ENCODE results near the gene B4GALNT3. TPM values are rescaled to one million over a fixed set of nuclear protein-coding genes. Genes with fewer than 3 reads are reported as not detected.
A peak's percentile ranks its signal among the peaks of the same experiment; 100 is the strongest.

B4GALNT3 gene
- total and polyA plus RNA-seq, 2 of the 13 experiments (the other 11 are each of a cell fraction or from before 2014, with no cell fraction given), result 3.2 to 4.4 TPM

DNA sequence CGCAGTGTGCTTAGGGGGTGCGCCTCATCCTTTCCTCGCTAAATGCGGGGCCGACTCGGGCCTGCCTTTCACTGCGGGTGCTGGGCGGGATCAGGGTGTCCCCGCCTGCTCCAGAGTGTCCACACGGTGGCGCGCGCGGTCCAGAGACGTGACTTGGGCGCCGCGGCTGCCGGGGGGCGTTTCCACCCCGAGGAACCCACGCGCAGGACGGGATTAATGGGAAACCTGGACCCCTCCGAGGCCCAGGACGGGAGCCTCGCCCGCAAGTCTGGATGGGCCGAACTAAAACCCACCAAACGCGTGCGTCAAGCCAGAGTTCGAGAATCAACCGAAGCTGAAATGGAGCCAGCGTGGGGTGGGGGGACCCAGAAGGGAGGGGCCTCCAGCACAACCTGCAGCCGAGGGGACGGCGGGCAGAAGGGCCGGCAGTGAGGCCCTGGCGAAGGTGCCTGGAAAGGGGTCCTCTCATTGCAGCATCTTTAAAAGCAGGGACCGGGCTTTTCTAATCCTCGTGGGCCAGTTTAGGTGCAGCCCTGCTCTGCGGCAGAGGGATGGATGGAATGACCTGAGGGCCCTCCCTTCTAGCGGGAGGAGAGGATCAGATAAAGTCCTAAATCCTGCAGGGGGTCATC is 110.2 kb downstream of the B4GALNT3 start (continued):
- TF ChIP-seq AHR (CRISPR knock-in tag; IDR thresholded peaks at IDR 0.05), result 0 out of 2 replicates have a peak, but pooled peaks have one; percentile 58
- peak; percentile 57; the same call in 1 of the 2 replicates for TF ChIP-seq ZFY (CRISPR knock-in tag; IDR thresholded peaks at IDR 0.05)
- no peak for TF ChIP-seq ZNF234 (CRISPR knock-in tag; conservative IDR thresholded peaks at IDR 0.05)
- no peak for TF ChIP-seq KLF6 (CRISPR knock-in tag; IDR thresholded peaks at IDR 0.05)
- TF ChIP-seq XRCC5 (optimal IDR thresholded peaks at IDR 0.05; ENCODE audit: low read length), result peak; percentile 26
- TF ChIP-seq ZNF615 (CRISPR knock-in tag; IDR thresholded peaks at IDR 0.05; ENCODE audit: borderline replicate concordance), result no peak
- no peak for TF ChIP-seq PRPF4 (IDR thresholded peaks at IDR 0.05; ENCODE audit: low read depth, low read length, poor library complexity, severe bottlenecking)
- TF ChIP-seq CENPT (CRISPR knock-in tag; IDR thresholded peaks at IDR 0.05; ENCODE audit: low read depth), result no peak
- peak; percentile 79; the same call in 1 of the 2 replicates for TF ChIP-seq ZBTB7A (CRISPR knock-in tag; IDR thresholded peaks at IDR 0.05)
- TF ChIP-seq ZNF598 (CRISPR knock-in tag; IDR thresholded peaks at IDR 0.05; ENCODE audit: borderline replicate concordance), result no peak
- TF ChIP-seq ZNF619 (CRISPR knock-in tag; IDR thresholded peaks at IDR 0.05), result peak; percentile 67; the same call in 1 of the 2 replicates
- TF ChIP-seq STAG1 (CRISPR knock-in tag; IDR thresholded peaks at IDR 0.05), result peak; percentile 99
- TF ChIP-seq, protein P1, sequence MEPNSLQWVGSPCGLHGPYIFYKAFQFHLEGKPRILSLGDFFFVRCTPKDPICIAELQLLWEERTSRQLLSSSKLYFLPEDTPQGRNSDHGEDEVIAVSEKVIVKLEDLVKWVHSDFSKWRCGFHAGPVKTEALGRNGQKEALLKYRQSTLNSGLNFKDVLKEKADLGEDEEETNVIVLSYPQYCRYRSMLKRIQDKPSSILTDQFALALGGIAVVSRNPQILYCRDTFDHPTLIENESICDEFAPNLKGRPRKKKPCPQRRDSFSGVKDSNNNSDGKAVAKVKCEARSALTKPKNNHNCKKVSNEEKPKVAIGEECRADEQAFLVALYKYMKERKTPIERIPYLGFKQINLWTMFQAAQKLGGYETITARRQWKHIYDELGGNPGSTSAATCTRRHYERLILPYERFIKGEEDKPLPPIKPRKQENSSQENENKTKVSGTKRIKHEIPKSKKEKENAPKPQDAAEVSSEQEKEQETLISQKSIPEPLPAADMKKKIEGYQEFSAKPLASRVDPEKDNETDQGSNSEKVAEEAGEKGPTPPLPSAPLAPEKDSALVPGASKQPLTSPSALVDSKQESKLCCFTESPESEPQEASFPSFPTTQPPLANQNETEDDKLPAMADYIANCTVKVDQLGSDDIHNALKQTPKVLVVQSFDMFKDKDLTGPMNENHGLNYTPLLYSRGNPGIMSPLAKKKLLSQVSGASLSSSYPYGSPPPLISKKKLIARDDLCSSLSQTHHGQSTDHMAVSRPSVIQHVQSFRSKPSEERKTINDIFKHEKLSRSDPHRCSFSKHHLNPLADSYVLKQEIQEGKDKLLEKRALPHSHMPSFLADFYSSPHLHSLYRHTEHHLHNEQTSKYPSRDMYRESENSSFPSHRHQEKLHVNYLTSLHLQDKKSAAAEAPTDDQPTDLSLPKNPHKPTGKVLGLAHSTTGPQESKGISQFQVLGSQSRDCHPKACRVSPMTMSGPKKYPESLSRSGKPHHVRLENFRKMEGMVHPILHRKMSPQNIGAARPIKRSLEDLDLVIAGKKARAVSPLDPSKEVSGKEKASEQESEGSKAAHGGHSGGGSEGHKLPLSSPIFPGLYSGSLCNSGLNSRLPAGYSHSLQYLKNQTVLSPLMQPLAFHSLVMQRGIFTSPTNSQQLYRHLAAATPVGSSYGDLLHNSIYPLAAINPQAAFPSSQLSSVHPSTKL (CRISPR knock-in tag; IDR thresholded peaks at IDR 0.05), result peak; percentile 19; the same call in 1 of the 2 replicates
- TF ChIP-seq ZNF674 (CRISPR knock-in tag; IDR thresholded peaks at IDR 0.05; ENCODE audit: low read depth), result no peak
- peak; percentile 43; the same call in 1 of the 2 replicates for TF ChIP-seq ZFX (CRISPR knock-in tag; IDR thresholded peaks at IDR 0.05; ENCODE audit: low read depth)
- peak; percentile 60; the same call in 1 of the 2 replicates for TF ChIP-seq ZNF792 (CRISPR knock-in tag; IDR thresholded peaks at IDR 0.05)
- no peak for TF ChIP-seq IKZF1 (IDR thresholded peaks at IDR 0.05)
- TF ChIP-seq, protein P2, sequence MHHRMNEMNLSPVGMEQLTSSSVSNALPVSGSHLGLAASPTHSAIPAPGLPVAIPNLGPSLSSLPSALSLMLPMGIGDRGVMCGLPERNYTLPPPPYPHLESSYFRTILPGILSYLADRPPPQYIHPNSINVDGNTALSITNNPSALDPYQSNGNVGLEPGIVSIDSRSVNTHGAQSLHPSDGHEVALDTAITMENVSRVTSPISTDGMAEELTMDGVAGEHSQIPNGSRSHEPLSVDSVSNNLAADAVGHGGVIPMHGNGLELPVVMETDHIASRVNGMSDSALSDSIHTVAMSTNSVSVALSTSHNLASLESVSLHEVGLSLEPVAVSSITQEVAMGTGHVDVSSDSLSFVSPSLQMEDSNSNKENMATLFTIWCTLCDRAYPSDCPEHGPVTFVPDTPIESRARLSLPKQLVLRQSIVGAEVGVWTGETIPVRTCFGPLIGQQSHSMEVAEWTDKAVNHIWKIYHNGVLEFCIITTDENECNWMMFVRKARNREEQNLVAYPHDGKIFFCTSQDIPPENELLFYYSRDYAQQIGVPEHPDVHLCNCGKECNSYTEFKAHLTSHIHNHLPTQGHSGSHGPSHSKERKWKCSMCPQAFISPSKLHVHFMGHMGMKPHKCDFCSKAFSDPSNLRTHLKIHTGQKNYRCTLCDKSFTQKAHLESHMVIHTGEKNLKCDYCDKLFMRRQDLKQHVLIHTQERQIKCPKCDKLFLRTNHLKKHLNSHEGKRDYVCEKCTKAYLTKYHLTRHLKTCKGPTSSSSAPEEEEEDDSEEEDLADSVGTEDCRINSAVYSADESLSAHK (CRISPR knock-in tag; IDR thresholded peaks at IDR 0.05; ENCODE audit: borderline replicate concordance), result no peak
- TF ChIP-seq EZH2 (conservative IDR thresholded peaks at IDR 0.05; ENCODE audit: low read depth, low read length), result no peak
- TF ChIP-seq, protein P3, sequence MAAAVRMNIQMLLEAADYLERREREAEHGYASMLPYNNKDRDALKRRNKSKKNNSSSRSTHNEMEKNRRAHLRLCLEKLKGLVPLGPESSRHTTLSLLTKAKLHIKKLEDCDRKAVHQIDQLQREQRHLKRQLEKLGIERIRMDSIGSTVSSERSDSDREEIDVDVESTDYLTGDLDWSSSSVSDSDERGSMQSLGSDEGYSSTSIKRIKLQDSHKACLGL (CRISPR knock-in tag; IDR thresholded peaks at IDR 0.05), result no peak; the same call in 1 of the 2 replicates
- peak; percentile 59 for TF ChIP-seq YY1 (IDR thresholded peaks at IDR 0.05; ENCODE audit: insufficient read depth, insufficient replicate concordance, low read depth, low read length)
- 0 out of 2 replicates have a peak, but pooled peaks have one; percentile 24 for TF ChIP-seq GZF1 (CRISPR knock-in tag; IDR thresholded peaks at IDR 0.05)
- TF ChIP-seq ETV6 (CRISPR knock-in tag; conservative IDR thresholded peaks at IDR 0.05), result no peak
- TF ChIP-seq, protein P4, sequence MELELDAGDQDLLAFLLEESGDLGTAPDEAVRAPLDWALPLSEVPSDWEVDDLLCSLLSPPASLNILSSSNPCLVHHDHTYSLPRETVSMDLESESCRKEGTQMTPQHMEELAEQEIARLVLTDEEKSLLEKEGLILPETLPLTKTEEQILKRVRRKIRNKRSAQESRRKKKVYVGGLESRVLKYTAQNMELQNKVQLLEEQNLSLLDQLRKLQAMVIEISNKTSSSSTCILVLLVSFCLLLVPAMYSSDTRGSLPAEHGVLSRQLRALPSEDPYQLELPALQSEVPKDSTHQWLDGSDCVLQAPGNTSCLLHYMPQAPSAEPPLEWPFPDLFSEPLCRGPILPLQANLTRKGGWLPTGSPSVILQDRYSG (CRISPR knock-in tag; IDR thresholded peaks at IDR 0.05), result no peak
